Sigmoid colon (tissue), 4 donors: Measurements from ENCODE around the gene FRMD8.
A peak's percentile ranks its signal among the peaks of the same experiment; 100 is the strongest.

ENCODE experiments used
- CTCF ChIP-seq, 4 experiments: fragments of 450-650 bp in 3 of 4; fragments of 200-600 bp in 1 of 4; IDR thresholded peaks; one replicate each; pipeline ENCODE4 v1.5.1; 2016 to 2019; ENCODE audit warnings: antibody characterized with exemption in 4 of 4, mild to moderate bottlenecking in 3 of 4, moderate library complexity in 2 of 4
- EP300 ChIP-seq, 4 donors: sonication (generic); formaldehyde crosslinking; IDR thresholded peaks; one replicate each; pipeline ENCODE4 v1.6.1; 2017; ENCODE audit warnings: antibody characterized with exemption in 4 of 4
- POLR2AphosphoS5 ChIP-seq, 4 donors: sonication (generic); formaldehyde crosslinking; IDR thresholded peaks; one replicate each; pipeline ENCODE4 v1.6.1; 2017; ENCODE audit warnings: antibody characterized with exemption in 4 of 4

DNA sequence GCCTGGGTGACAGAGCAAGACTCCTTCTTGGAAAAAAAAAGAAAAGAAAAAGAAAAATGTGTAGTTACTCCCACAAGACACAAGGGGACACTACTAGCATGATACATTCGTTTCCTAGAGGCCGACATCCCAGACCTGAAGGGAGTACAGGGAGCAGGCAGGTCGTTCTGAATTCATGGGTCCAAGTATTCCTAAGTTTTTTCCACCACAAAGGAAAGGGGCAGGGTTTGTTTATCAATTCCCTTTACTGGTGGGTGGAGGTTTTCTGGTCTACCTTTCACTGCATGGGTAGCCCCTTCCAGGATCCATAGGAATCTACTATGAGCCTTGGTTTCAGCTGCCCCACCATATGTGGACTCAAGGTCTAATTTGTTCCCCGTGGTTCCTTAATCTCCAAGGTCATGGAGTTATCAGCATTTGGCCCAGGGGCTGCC lies 20.1 kb upstream of the FRMD8 start:
- peak; percentile 65 to 89 (median 72) for TF ChIP-seq CTCF (IDR thresholded peaks at IDR 0.05)
- no peak for TF ChIP-seq EP300 (IDR thresholded peaks at IDR 0.05)
- no peak for TF ChIP-seq POLR2AphosphoS5 (IDR thresholded peaks at IDR 0.05)
